GM18909 (cell line): ENCODE data around the gene AFF2.

Source experiments
- ATAC-seq: cut with Tn5 transposase; IDR thresholded peaks from one replicate; pipeline ENCODE4 v1.9.1; 2021; ENCODE audit warnings: mild to moderate bottlenecking; ENCODE audit not compliant: unreplicated experiment, poor library complexity

The AFF2 gene

GRCh38 chrX:148535639-148536038 is 35.2 kb downstream of the AFF2 start:
- no peak for ATAC-seq

DNA sequence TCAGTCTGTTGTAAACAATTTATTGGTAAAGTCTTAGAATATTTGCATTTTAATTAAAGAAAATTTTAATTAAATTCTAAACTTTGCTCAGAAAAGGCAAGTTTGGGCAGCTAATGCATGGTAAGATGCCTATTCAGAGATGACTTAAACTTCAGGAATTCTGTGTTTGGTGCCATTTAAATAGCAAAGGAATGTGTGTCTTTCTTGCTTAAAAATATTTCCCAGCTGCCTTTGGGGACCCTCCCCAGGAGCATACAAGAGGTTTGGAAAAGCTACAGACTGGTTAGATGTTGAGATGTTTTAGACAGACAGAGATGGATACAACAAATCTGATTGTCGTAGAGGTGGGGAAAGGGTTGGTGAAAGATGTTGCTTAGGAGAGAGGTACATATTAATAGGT is 36.5 kb downstream of the AFF2 start:
- no peak for ATAC-seq

DNA sequence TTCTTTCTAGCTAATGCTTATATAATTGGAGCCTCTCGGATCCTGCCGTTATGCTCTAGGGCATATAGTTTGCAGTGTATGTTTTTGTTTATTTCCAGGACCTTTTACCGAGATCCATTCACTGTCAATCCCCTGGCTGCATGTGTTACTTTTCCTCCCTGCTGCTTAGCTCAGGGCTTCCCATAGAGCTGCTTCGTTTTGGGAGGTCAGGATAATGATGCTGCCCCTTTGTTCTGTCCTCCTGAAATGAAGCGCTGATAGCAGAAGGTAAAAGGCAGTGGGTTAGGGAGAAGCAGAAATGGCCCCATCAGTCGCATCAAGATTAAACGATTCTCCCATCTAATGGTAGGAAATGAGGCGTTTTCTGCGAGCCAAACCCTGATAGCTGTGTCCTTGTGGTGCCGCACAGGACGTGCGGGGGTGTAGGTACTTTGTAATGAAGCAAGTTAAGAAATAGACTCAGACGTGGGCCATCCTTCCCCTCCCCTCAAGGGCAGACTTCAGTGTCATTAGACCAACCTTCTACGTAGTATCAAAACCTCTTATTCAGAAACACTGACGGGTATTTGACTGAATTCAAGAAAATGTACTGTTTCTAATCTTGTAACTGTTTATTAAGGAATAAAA is 37.3 kb downstream of the AFF2 start:
- ATAC-seq: no peak

GRCh38 chrX:148538582-148538981 is 38.2 kb downstream of the AFF2 start:
- no peak for ATAC-seq

- no peak for ATAC-seq
Measured at GRCh38 chrX:148540114-148540513, 39.7 kb downstream of the AFF2 start.

DNA sequence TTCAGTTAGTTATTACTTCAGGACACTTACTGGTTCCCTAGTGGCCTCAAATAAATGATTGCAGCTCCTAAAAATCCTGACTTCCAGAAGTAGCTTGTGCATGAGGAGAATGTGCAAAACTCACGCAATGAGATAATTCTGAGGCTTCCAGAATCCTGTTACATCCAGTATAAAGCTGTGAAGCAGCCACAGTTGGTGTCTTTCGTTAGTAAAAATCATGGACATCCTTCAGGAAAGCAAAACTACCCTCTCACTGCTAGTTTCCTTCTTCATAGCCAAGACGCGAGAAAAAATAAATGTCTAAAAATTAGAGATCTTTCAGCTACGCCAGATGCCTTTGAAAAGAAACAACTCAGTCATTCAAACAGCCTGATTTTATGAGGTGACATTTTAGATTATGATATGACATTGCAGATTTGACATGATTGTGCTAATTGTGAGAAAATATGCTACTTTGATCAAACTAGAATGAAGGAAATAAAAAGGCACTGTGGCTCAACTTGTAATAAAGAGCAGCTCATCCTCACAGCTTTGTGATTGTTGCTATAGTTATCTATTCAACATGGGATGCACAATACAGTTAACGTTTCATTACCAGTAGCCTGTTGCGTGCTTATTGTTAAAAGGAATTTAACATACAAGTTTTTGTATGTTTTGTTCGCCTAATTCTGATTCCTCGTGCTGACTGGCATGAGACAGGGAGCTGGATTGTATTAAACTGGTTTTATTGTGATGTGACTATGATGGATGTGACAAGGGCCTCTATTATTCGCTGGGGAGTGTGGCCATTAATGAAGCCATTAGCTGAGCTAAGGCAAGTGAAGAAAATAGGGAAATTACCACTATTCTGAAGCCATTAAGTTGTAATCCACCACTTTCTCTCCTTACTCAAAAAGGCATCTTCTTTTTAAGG is 40.5 kb downstream of the AFF2 start:
- peak; percentile 25 for ATAC-seq

GRCh38 chrX:148541584-148541940 is 41.1 kb downstream of the AFF2 start:
- ATAC-seq: peak; percentile 80

DNA sequence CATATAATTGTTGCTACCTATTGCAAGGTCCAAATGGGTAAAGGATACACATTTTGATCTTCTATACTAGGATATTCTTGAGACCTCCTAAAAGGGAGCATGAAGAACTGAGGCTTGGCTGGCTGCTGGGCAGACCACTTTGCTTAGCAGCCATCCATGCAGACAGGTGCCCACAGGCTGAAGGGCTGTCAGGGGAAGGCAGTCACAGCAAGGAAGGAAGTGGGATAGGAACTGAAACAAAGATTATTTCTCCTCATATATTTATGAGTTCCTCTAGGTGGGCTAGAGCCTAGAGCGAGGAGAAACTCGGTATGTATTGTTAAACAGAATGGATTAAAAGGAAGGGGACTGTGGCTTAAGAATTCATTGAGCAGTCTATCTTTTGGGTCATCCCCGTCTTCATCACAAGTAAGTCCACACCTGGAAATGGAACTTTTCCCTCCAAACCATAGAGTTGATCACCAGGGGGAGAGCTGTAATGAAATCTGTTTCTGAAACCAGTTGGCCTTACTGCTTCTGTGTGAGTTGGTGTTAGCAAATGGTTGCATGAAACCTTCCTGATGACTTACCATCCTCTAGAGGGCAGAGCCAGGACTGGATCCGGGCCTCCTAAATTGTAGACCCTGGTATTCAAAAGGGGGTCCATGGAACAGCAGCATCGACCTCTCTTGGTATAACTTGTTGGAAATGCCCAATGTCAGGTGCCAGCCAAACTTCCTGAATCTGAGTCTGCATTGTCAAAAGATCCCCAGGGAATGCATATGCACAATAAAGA is 42.3 kb downstream of the AFF2 start:
- ATAC-seq: peak; percentile 30

GRCh38 chrX:148552775-148553174 is 52.4 kb downstream of the AFF2 start:
- peak; percentile 57 for ATAC-seq

- no peak for ATAC-seq
Measured at GRCh38 chrX:148555101-148555500, 54.7 kb downstream of the AFF2 start.

- no peak for ATAC-seq
Measured at GRCh38 chrX:148555571-148556243, 55.3 kb downstream of the AFF2 start.

- no peak for ATAC-seq
Measured at GRCh38 chrX:148556498-148556897, 56.1 kb downstream of the AFF2 start.

DNA sequence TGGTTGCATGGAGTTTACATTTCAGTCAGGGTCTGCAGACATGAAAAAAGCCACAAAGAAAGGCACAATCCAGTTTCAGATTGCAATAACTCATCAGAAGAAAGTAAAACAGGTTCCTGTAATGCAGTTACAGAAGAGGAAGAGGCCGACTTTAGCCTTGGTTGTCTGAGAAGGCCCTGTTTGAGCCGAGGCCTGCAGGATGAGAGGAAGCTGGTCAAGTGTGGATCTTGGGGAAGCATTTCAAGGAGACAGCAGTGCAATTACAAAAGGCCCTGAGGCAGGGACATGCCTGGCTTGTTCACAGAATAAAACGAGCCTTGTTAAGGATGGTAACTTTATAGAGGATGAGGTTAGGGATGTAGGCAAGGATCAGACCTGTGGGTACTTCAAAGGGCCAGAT is 62.4 kb downstream of the AFF2 start:
- ATAC-seq: no peak

DNA sequence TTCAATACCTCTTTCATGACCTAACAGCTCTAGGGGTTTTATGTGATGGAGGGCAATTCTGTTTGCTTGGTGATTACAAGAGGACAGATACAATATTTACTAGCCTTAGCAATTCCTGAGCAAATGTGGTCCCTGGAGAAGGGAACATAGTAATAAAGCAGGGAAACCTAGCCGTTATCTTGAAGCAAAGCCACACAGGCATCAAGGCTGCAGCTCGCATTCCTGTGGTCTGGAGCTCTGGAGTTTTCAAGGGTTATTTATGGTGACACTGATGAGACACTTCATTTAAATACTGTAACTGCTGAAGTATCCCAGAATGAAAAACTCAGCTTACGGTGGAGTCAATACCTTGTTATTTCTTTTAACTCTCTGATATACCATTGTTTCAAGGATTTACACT is 66.8 kb downstream of the AFF2 start:
- ATAC-seq: no peak

DNA sequence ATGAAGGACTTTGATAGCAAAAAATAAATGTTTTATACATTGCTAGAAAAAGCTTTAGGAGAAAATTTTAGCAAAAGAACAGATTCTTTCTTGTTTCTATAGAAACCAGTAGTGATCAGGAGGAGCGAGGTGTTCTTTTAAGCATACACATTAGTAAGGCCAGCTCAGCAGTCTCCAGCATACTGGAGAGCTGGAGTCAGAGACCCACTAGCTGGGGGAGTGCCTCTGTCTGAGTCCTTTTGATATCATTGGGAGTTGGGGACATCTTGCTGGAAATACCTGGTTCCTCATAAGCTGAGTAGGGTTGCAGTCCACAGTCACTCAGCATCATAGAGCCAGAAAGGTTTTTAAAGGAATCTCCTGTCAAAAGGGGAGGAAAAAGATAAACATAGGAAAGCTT is 67.4 kb downstream of the AFF2 start:
- no peak for ATAC-seq

- no peak for ATAC-seq
Measured at GRCh38 chrX:148568763-148569162, 68.3 kb downstream of the AFF2 start.

DNA sequence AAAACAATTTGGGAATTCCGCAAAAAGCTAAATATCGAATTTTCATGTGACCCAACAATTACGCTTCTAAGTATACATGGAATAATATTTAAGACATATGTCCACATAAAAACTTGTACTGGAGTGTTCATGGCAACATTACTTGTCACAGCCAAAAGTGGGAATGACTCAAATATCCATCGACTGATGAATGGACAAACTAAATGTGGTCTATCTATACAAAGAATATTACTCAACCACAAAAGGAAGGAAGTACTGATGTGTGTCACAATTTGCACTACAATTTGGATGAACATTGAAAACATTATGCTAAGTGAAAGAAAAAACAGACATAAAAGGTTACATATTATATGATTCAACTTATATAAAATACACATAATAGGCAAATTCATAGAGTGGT is 71.9 kb downstream of the AFF2 start:
- ATAC-seq: no peak

DNA sequence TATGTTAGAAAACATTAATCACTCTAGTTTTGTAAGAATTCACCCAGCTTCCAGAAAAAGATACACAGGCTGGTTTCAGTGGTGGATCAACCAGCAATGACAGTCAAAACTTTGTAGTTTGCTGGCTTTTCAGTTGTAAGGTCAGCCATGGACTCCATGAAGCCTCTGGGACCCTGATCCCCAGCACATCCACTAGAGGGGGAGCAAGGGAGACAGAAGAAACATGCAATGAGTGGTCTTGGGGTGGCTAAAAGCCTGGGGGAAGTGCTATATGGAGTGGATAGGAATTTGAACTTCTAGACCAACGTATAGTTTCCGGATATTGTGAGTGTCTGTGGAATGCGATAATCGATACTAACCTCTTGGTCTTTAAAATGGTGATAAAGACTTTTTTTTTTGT is 72.7 kb downstream of the AFF2 start:
- ATAC-seq: no peak

- ATAC-seq: no peak
Measured at GRCh38 chrX:148574237-148574973, 74.0 kb downstream of the AFF2 start.

GRCh38 chrX:148576396-148576795 is 76.0 kb downstream of the AFF2 start:
- ATAC-seq: no peak
